Measurements from ENCODE around the gene PREX1. TPM values are rescaled to one million over a fixed set of nuclear protein-coding genes. Genes with fewer than 3 reads are reported as not detected.

PREX1 gene
- total RNA-seq, 1 donor from 2014 or later, result 248 TPM

- Mint-ChIP-seq H3K27me3 (ENCODE audit: unreplicated experiment) (peaks cover 15% of the 10 kb centered on the region), H3K4me3 (ENCODE audit: unreplicated experiment) (no peak overlapping the region), H3K36me3 (ENCODE audit: low read depth, unreplicated experiment) (peaks cover 4% of the 10 kb centered on the region), H3K9me3 (ENCODE audit: unreplicated experiment) (no peaks in the 10 kb centered on the region), H3K4me1 (ENCODE audit: unreplicated experiment) (peaks cover 4% of the 10 kb centered on the region), H3K27ac (ENCODE audit: unreplicated experiment) (no peak overlapping the region)
- TF ChIP-seq, protein P1, sequence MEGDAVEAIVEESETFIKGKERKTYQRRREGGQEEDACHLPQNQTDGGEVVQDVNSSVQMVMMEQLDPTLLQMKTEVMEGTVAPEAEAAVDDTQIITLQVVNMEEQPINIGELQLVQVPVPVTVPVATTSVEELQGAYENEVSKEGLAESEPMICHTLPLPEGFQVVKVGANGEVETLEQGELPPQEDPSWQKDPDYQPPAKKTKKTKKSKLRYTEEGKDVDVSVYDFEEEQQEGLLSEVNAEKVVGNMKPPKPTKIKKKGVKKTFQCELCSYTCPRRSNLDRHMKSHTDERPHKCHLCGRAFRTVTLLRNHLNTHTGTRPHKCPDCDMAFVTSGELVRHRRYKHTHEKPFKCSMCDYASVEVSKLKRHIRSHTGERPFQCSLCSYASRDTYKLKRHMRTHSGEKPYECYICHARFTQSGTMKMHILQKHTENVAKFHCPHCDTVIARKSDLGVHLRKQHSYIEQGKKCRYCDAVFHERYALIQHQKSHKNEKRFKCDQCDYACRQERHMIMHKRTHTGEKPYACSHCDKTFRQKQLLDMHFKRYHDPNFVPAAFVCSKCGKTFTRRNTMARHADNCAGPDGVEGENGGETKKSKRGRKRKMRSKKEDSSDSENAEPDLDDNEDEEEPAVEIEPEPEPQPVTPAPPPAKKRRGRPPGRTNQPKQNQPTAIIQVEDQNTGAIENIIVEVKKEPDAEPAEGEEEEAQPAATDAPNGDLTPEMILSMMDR (IDR thresholded peaks at IDR 0.05; ENCODE audit: unreplicated experiment), result no peak
- DNase-seq (ENCODE audit: low spot score), result no peak
Observed at GRCh38 chr20:48616481-48616880, 211.3 kb downstream of the PREX1 start.

- no peak overlapping the region for H3K27ac Mint-ChIP-seq (ENCODE audit: unreplicated experiment)
- TF ChIP-seq, protein P1 (IDR thresholded peaks at IDR 0.05; ENCODE audit: unreplicated experiment), result no peak
- H3K27me3 Mint-ChIP-seq (ENCODE audit: unreplicated experiment), result peaks cover 15% of the 10 kb centered on the region
- peaks cover 4% of the 10 kb centered on the region for H3K4me1 Mint-ChIP-seq (ENCODE audit: unreplicated experiment)
- peaks cover 3% of the 10 kb centered on the region for H3K36me3 Mint-ChIP-seq (ENCODE audit: low read depth, unreplicated experiment)
- DNase-seq (ENCODE audit: low spot score), result no peak
- H3K4me3 Mint-ChIP-seq (ENCODE audit: unreplicated experiment), result peak overlapping the region; percentile 4
- no peaks in the 10 kb centered on the region for H3K9me3 Mint-ChIP-seq (ENCODE audit: unreplicated experiment)
Observed at GRCh38 chr20:48615871-48616270, 211.9 kb downstream of the PREX1 start.

GRCh38 chr20:48614593-48615274 lies 213.1 kb downstream of the PREX1 start:
- H3K27me3 Mint-ChIP-seq (ENCODE audit: unreplicated experiment), result peaks cover 12% of the 10 kb centered on the region
- TF ChIP-seq, protein P1 (IDR thresholded peaks at IDR 0.05; ENCODE audit: unreplicated experiment), result no peak
- no peak for DNase-seq (ENCODE audit: low spot score)
- no peak overlapping the region for H3K27ac Mint-ChIP-seq (ENCODE audit: unreplicated experiment)
- H3K4me1 Mint-ChIP-seq (ENCODE audit: unreplicated experiment), result peaks cover 5% of the 10 kb centered on the region
- no peaks in the 10 kb centered on the region for H3K36me3 Mint-ChIP-seq (ENCODE audit: low read depth, unreplicated experiment)
- H3K4me3 Mint-ChIP-seq (ENCODE audit: unreplicated experiment), result no peak overlapping the region
- H3K9me3 Mint-ChIP-seq (ENCODE audit: unreplicated experiment), result no peaks in the 10 kb centered on the region

DNA sequence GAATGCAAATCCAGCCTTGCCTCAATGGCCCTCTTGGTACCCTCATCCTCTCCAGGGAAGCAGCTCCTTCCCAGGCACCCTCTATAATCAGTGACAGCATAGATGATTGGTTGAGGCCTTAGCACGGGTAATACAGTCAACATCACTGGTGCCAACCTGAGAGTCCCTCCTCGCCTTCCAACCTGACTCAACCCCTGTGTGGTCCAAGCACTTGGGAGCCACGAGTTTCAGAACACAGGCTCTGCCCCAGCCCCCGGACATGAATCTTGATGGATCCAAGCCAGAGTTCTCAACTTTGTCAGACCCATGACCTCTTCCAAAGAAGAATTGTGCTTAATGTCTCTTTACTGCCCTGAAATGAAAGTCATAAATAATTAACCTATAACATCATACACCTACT lies 213.9 kb downstream of the PREX1 start:
- no peak for DNase-seq (ENCODE audit: low spot score)
- Mint-ChIP-seq H3K4me1 (ENCODE audit: unreplicated experiment) (peaks cover 5% of the 10 kb centered on the region), H3K36me3 (ENCODE audit: low read depth, unreplicated experiment) (no peaks in the 10 kb centered on the region), H3K9me3 (ENCODE audit: unreplicated experiment) (no peaks in the 10 kb centered on the region), H3K27ac (ENCODE audit: unreplicated experiment) (no peak overlapping the region), H3K4me3 (ENCODE audit: unreplicated experiment) (no peak overlapping the region), H3K27me3 (ENCODE audit: unreplicated experiment) (peaks cover 7% of the 10 kb centered on the region)
- TF ChIP-seq, protein P1 (IDR thresholded peaks at IDR 0.05; ENCODE audit: unreplicated experiment), result no peak

- H3K9me3 Mint-ChIP-seq (ENCODE audit: unreplicated experiment), result no peaks in the 10 kb centered on the region
- no peak for DNase-seq (ENCODE audit: low spot score)
- H3K4me3 Mint-ChIP-seq (ENCODE audit: unreplicated experiment), result no peak overlapping the region
- no peak overlapping the region for H3K27ac Mint-ChIP-seq (ENCODE audit: unreplicated experiment)
- H3K27me3 Mint-ChIP-seq (ENCODE audit: unreplicated experiment), result peaks cover 7% of the 10 kb centered on the region
- TF ChIP-seq, protein P1 (IDR thresholded peaks at IDR 0.05; ENCODE audit: unreplicated experiment), result no peak
- no peaks in the 10 kb centered on the region for H3K36me3 Mint-ChIP-seq (ENCODE audit: low read depth, unreplicated experiment)
- peaks cover 5% of the 10 kb centered on the region for H3K4me1 Mint-ChIP-seq (ENCODE audit: unreplicated experiment)
Observed at GRCh38 chr20:48612335-48612734, 215.5 kb downstream of the PREX1 start.
